GM15510 (cell line): ENCODE results near the gene IBA57.

Experiments
- POLR2A ChIP-seq: IDR thresholded peaks from 3 replicates; pipeline ENCODE4 v1.6.1; 2011; ENCODE audit warnings: borderline replicate concordance; ENCODE audit not compliant: insufficient read length; ENCODE audit errors: extremely low read depth

The IBA57 gene

DNA sequence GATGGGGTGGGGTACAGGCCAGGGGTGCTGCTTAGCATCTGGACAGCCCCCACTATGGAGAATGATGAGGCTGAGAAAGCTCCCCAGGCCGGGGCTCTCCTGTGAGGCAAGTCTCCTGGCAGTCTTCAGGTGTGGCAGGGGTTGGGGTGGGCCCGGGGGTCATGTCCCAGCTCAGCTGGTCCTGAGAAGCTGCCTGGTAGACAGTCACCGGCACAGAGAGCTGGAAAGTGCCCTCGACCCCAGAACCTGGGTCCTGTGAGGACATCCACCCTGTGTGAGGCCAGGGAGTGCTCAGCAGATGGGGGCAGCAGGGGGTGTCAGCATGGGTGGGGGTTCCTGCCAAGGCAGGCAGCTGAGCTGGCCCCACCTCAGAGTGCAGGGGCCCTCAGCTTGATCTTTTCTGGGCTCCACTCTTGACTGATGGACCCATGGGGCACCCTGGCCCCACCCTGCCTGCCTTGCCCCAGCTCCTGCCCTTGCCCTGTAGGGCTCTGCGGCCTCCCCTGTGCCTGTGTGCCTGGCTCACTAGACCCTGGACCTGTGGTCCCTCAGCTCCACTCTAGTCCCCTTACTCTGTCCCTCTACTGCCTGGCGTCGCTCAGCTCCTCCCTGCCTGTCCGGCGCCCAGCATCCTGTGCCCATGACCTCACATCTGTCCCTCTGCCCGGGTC is 5.8 kb downstream of the IBA57 start:
- TF ChIP-seq POLR2A = no peak

DNA sequence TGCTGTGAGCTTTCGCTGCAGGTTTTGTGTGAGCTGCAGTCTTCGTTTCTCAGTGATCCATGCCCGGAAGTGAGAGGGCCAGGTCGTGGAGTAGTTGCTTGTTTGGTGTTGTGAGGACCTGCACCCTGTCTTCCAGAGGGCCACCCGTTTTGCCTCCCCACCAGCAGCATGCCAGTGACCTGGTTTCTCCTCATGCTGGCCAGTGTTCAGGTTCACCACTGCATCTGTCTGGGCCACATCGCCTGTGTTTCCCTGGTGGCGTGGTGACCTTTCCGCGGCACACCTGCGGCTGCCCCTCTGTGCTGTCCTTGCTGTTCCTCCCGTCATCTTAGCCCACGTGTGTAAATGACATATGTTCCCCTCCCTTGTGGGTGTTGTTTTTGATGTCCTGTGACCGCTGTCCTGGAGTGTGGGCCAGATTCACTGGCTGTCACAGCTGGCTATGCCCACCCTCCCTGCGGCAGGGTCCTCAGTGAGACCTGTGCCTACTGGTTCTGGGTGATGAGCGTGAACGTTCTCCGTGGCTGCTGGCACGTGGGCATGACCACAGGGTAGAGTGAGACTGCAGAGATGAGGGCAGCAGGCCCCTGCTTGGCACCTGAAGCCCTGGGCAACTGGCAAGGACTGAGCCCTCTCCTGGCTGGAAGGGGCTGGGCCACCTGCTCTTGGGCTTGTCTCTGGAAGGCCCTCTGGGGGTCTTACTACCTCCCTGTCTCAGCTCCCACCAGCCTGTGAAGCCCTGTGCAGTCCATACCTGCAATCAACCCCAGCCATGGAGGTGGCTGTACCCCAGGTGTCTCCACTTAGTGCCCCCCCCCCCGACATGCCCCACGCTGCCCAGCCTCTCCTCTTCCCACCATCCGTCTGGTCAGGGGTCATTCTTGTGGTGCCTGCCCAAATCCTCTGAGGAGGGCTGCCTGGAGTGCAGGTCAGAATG is 7.3 kb downstream of the IBA57 start:
- no peak for TF ChIP-seq POLR2A

DNA sequence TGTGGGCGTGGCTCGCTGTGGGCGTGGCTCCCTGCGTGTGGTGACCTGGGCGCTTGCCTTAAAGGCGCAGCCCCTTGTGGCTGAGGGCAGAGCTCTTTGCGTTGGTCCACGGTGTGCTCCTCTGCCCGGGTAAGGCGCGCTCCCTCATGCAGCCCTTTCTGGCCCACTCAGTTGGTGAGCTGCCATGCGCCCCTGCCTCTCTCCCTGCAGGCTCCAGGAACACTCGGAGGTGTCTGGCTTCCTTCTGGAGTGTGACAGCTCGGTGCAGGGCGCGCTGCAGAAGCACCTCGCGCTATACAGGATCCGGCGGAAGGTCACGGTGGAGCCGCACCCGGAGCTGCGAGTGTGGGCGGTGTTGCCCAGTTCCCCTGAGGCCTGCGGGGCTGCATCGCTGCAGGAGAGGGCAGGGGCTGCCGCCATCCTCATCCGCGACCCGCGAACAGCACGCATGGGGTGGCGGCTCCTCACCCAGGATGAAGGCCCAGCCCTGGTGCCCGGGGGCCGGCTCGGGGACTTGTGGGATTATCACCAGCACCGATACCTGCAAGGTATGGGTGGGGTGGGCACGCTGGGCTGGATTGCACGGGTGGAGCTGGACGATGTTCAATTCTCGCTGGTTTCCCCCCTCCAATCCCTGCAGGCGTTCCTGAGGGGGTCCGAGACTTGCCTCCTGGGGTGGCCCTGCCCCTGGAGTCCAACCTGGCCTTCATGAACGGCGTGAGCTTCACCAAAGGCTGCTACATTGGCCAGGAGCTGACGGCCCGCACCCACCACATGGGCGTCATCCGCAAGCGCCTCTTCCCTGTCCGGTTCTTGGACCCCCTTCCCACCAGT is 9.1 kb downstream of the IBA57 start:
- no peak for TF ChIP-seq POLR2A

DNA sequence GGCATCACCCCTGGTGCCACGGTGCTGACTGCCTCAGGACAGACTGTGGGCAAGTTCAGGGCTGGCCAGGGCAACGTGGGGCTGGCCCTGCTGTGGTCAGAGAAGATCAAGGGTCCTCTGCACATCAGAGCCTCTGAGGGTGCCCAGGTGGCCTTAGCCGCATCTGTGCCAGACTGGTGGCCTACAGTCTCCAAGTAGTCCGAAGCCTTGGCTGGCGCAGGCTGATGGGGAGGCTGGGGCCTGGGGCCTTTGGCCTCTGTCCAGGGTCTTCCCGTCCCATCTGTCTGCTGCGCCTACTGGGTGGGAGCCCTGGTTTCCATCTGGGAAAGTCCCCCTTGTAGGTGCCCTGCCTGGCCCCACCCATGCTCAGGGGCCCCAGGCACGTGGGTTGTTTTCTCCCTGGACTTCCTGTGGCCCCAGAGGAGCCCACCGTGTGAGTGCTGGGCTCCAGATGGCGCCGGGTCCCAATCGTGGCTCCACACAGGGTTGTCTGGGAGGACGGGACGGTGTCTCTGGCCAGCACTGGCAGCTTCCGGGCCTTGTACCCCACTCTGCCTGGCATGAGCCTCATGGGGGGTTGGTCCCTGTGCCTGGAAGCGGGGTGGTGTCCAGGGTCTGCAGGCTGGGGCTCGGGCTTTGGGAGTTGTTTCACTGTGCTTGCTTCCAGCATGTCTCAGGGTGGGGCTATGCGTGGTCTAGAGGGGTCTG is 9.9 kb downstream of the IBA57 start:
- no peak for TF ChIP-seq POLR2A

DNA sequence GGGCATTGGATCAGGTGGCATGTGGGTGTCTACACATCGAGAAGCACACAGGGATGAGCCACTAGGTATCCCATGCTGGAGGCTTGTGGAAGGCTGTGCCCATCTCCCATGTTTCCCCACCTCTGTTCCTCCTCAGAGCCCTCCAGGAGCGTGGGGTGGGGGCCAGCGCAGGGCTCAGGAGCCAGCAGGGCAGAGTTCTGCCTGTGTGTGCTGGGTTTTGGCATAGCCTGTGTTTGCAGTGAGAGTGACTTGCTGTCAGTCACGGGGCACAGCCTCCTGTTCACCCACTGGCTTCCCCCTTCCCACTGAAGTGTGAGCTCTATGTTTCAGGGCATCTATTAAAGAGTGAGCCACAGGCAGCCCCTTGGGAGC is 10.4 kb downstream of the IBA57 start:
- no peak for TF ChIP-seq POLR2A

DNA sequence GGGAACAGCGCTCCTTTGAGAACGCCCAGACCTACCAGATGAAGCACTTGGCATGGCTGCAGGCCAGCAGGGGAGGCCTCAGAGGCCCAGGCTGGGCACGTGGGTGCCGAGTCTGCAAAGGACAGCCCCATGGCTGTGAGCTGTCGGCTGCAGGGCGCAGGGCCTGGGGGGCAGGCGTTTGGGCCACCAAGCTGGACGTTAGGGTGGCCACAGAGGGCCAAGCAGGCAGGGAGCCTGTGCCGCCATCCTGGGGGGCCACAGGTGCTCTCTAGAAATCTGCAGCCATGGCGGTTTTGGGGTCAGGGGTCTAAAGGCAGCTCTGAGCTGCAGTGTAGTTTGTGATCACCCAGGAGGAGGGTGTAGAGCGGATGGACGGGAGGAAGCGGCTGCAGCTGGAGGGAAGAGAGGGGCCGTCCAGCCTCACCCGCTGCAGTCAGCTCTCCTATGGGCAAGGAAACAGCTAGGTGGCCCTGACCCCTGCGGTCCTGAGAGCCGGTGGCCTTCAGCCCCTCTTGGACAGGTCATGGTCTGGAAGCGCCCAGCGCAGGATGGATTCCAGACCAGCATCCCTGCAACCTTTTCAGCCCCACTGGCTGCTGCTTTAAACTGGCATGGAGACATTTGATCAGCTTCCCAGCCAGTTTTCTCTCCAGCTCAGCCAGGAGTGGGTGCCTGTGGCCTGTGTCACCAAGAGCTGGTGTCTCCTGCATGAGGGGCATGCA is 11.0 kb downstream of the IBA57 start:
- no peak for TF ChIP-seq POLR2A

DNA sequence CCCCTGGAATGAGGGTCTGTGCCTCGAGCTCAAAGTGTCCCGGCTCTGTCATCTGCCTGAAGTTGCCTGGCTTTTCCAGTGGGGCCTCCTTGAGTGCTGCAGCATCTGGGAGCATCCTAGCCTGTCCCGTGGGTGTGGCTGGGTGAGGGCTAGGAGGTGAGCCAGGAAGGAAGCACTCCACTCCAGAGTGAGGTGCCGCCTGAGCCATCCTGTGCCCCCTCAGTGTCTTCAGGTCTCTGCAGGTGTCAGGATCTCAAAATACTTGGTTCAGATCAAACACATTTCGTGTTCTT is 11.5 kb downstream of the IBA57 start:
- TF ChIP-seq POLR2A = no peak

DNA sequence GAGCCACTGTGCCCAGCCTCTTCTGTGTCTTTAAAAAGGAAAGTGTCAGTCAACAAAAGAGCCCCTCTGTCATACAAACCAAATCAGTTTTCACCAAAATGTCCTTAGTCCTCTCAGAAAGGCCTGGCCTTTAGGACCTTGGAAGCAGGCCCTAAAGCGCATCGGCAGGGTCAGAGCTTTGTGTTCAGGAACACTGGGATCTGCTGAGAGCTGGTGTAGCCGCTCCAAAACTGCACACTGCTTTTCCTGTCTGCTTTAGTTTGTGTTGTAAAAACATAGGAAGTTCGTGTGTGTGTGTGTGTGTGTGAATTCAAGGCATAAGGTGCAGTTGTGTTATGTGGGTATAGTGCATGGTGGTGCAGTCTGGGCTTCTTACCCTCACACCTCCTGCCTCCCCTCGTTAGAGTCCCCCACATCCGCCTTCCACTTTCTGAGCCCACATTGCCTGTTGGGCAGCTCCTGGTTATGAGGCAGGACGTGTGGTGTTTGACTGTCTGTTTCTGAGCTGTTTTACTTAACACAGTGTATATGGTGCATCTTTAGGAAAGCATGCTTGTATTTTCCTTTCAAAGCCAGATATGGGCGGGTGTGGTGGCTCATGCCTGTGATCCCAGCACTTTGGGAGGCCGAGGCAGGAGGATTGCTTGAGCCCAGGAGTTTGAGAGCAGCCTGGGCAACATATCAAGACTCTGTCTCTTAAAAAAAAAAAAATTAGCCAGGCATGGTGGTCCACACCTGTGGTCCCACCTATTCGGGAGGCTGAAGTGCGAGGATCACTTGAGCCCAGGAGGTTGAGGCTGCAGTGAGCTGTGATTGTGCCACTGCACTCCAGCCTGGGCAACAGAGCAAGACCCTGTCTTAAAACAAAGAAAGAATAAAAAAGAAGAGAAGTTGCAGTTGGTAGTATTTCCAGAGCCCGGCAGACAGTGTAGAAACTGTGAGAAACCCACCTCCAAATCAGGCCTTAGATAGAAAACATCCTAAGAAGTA is 12.4 kb downstream of the IBA57 start:
- TF ChIP-seq POLR2A = no peak

DNA sequence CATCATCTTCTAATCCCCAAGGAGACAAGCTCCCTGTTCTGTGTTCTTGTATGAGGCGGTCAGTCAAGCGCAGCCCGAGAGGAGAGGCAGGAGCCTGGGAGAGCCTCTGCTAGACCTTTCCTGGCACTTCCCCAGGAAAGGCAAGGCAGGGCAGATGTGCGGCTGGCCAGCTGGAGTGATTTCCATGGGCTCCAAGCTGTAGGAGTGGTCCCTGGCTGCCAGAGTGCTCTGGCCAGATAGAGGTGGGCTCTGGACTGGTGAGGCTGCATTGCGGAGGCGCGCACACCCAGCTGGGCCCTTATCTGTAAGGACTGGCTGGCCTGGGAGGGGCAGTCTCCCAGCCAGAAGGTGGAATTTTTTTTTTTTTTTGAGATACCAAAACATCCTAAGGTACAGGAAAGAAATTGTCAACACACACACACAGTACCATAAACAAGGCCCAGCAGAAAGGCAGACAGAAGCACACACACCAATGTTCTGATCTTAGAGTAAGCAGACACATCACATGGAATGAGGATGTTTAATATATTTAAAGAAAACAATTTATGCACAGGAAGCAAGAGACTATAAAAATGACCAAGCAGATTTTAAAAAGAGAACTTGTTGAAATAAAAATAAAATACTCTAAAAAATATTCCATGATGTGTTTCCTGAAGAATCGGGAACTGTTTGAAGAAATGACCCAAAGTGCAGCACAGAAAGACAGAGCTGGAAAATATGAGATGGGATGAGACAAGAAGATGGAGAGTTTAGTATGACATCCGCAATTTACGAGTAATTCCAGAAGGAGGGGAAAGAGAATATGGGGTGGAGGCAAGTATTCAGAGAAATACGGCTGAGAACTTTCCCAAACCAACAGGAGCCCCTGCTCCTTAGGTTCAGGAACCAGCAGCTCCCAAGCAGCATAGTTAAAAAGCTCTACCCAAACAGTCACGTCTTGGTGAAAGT is 13.4 kb downstream of the IBA57 start:
- no peak for TF ChIP-seq POLR2A

DNA sequence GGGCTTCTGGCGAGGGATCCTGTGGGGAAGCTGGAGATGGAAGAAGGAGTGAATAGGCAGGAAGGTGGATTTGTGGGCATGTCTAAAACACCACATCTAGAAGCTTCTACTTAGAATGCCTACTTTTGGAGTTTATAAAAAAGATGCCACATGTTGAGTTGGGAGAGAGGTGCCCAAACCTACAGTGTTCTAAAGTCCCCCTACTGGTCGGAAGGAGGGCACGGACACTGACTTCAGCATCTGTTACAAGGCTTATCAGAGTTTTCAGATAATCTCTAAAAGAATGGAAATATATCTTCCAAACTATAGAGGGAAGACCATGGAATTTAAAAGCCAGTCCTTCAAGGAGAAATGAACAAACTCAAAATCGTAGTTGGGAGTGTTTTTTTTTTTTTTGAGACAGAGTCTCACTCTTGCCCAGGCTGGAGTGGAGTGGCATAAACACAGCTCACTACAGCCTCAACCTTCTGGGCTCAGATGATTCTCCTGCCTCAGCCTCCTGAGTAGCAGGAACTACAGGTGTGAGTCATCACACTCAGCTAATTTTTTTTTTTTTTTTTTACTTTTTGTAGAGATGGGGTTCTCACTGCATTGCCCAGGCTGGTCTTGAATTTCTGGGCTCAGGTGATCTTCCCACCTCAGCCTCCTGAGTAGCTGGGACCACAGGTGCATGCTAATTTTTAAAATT is 14.8 kb downstream of the IBA57 start:
- no peak for TF ChIP-seq POLR2A

DNA sequence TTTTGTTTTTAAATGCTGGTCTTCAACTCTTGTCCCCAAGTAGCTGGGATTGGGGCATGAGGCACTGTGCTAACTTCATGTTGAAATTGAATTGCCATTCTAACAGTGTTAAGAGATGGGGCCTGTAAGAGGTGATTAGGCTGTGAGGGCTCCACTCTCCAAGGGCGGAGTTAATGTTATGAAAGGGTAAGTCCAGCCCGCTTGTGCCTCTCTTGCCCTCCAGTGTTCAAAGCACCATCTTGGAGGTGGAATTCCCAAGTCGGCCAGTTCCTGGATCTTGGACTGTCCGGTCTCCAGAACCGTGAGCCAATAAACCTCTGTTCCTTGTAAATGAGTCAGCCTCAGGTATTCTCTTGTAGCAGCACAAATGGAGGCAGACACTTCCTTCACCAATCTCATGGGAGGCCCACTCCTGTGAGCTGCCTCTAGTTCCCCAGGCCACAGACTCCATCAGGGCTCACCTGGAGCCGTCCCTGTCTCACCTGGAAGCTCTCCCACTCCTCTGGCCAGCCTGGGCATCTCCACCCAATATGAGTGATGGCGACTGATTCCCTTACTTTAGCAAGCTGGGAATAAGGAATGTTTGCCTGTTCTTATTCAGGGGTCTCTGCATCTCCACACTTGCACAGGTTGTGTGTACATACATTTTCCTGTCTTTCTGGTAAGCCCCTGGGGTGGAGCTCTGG is 15.5 kb downstream of the IBA57 start:
- TF ChIP-seq POLR2A = no peak
